ENCODE results near the gene KLLN. TPM values are rescaled to one million over a fixed set of nuclear protein-coding genes. Genes with fewer than 3 reads are reported as not detected.
"Not testable (repeated sequence)": the region's sequence is repeated elsewhere in the genome, so short reads cannot be mapped to it uniquely, and the experiment has no call there.

The KLLN gene
- total RNA-seq, 3 donors from 2014 or later: 0.60 to 1.1 (median 0.90) TPM

DNA sequence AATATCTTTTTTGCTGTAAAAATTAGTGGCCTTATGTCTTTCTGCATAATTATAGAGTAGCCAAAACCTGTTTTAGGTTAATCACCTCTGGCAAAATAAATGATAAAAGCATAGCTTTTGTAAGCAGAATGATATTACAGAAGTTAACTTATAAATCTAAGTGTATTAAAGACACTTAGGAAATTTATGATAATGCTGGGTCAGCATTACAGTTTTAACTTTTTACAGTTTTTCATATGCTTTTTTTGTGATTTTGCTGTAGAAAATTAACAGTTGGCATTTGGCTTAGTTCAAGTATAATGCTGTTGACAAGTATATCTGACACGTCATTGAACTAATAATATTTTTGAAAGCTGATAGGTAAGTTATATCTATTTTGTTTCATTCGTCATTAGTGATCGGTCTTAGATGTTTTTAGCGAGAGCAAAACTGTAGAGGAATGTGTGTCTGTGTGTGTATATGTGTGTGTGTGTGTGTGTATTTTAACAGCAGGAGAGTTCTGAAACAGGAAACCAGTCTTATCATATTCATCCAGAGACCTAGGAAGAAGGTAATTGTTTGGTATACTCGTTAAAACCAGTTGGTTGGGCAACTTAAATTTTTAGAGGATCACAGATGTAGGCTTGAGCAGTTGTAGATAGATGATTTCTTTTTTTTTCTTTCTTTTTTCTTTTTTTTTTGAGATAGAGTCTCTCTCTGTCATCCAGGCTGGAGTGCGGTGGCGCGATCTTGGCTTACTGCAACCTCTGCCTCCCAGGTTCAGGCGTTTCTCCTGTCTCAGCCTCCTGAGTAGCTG lies 15.5 kb upstream of the KLLN start:
- intact Hi-C loops (cut with DNase I, micrococcal nuclease): loop anchor here in 1 of 2 donors (10.0 kb wide), 1 partner anchor 56 kb away; no protein-coding TSS in a partner anchor
- Histone ChIP-seq H3K4me3 (no peak overlapping the region), H3K9me3 (no peaks in the 10 kb centered on the region), H3K4me1 (ENCODE audit: low read depth) (peaks cover 8% of the 10 kb centered on the region), H3K36me3 (ENCODE audit: low read depth) (no peaks in the 10 kb centered on the region)
- DNase-seq (no peak), ATAC-seq (no peak)
- TF ChIP-seq, protein P1, sequence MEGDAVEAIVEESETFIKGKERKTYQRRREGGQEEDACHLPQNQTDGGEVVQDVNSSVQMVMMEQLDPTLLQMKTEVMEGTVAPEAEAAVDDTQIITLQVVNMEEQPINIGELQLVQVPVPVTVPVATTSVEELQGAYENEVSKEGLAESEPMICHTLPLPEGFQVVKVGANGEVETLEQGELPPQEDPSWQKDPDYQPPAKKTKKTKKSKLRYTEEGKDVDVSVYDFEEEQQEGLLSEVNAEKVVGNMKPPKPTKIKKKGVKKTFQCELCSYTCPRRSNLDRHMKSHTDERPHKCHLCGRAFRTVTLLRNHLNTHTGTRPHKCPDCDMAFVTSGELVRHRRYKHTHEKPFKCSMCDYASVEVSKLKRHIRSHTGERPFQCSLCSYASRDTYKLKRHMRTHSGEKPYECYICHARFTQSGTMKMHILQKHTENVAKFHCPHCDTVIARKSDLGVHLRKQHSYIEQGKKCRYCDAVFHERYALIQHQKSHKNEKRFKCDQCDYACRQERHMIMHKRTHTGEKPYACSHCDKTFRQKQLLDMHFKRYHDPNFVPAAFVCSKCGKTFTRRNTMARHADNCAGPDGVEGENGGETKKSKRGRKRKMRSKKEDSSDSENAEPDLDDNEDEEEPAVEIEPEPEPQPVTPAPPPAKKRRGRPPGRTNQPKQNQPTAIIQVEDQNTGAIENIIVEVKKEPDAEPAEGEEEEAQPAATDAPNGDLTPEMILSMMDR (IDR thresholded peaks at IDR 0.05): no peak

DNA sequence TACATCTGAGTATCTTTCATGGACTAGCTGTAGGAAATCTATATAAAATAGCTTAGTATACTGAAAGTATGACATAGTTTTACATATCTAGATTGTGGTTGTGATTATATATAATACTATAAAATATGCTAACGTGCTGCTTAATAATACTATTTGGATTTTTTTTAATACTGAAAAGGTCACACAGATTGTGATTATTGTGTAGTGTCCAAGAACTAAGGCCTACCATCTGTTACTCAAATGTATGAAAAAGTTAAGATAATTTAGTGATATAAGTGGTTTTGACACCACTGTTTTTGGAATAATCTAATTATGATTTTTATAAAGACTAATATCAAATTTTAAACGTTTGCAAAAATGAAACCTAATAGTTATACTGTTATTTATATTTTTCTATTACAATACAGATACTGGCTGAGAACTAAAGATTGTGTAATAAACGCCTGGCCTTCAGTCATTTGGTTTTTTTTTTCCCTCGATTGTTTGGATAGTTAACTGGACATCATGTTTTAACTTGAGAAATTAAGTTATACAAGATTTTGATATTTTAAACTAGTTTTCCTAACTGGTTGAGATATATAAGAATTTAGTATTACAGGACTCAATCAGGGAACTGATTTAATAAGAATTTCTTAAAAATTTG lies 12.7 kb upstream of the KLLN start:
- intact Hi-C loops (cut with DNase I, micrococcal nuclease): loop anchor here in 1 of 2 donors (10.0 kb wide), 1 partner anchor 59 kb away; no protein-coding TSS in a partner anchor
- TF ChIP-seq, protein P1 (IDR thresholded peaks at IDR 0.05): no peak
- Histone ChIP-seq H3K36me3 (ENCODE audit: low read depth) (no peaks in the 10 kb centered on the region), H3K9me3 (no peaks in the 10 kb centered on the region), H3K4me3 (no peak overlapping the region), H3K4me1 (ENCODE audit: low read depth) (peaks cover 8% of the 10 kb centered on the region)
- DNase-seq (no peak), ATAC-seq (no peak)

- TF ChIP-seq, protein P1 (IDR thresholded peaks at IDR 0.05): no peak
- intact Hi-C loops (cut with DNase I, micrococcal nuclease): loop anchor here in 1 of 2 donors (10.0 kb wide), 1 partner anchor 61 kb away; no protein-coding TSS in a partner anchor
- H3K9me3 ChIP-seq: no peaks in the 10 kb centered on the region
- peaks cover 29% of the 10 kb centered on the region for H3K4me1 ChIP-seq (ENCODE audit: low read depth)
- no peak for DNase-seq
- H3K4me3 ChIP-seq: no peak overlapping the region
- no peaks in the 10 kb centered on the region for H3K36me3 ChIP-seq (ENCODE audit: low read depth)
- ATAC-seq: no peak
Measured at GRCh38 chr10:87873656-87874055, 10.3 kb upstream of the KLLN start.

DNA sequence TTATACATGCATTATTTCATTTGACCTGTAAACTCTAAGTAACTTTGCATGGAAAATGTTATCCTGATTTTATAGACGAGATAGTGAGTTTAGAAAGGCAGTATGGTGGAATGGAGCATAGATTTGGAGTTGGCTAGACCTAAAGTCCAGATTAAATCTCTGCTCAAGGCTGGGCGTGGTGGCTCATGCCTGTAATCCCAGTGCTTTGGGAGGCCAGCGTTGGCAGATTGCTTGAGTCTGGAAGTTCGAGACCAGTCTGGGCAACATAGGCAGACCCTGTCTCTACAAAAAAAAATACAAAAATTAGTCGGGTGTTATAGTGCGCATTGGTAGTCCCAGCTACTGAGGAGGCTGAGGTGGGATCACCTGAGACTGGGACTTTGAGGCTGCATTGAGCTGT lies 9.5 kb upstream of the KLLN start:
- peaks cover 29% of the 10 kb centered on the region for H3K4me1 ChIP-seq (ENCODE audit: low read depth)
- no peaks in the 10 kb centered on the region for H3K36me3 ChIP-seq (ENCODE audit: low read depth)
- intact Hi-C loops (cut with DNase I, micrococcal nuclease): loop anchor here in 1 of 2 donors (10.0 kb wide), 1 partner anchor 62 kb away; no protein-coding TSS in a partner anchor
- DNase-seq (no peak), ATAC-seq (no peak)
- TF ChIP-seq, protein P1 (IDR thresholded peaks at IDR 0.05): no peak
- no peaks in the 10 kb centered on the region for H3K9me3 ChIP-seq
- no peak overlapping the region for H3K4me3 ChIP-seq

DNA sequence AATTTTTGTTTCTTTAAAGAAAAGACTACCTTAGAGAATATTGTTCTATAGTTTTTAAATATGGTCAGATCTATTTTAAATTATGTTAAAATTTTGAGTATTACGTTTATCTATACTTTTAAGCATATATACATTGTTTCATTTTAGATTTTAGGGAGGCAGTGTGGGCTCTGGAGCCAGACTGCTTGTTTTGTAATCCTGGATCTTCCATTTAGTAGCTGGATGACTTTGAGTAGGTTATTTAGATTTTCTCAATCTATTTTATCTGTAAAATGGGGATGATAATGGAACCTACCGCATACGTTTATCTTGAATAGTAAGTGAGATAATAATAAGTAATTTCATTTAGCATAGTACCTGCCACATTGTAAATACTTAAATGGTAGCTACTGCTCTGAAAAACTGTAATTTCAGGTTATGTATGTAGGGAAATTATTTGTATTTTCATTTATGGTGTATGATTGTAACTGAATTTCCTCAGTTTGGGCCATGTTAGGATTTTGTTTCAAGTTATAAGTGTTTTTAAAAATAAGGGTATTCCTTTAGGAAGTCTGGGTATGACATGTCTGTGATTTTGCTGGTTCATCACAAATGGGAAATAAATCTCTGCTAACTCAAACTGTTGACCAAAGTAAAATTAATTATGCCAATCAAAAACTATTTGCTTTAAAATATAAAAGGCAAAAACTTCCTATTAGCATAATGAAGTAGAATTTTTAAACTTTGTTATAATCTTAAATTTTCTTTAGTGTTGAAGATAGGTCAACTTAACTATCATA lies 6.6 kb upstream of the KLLN start:
- intact Hi-C loops (cut with DNase I, micrococcal nuclease): loop anchor here in 1 of 2 donors (10.0 kb wide), 2 partner anchors 65 to 355 kb away; no protein-coding TSS in a partner anchor
- DNase-seq: no peak
- no peak overlapping the region for H3K4me3 ChIP-seq
- TF ChIP-seq, protein P1 (IDR thresholded peaks at IDR 0.05): no peak
- H3K9me3 ChIP-seq: no peaks in the 10 kb centered on the region
- H3K36me3 ChIP-seq (ENCODE audit: low read depth): no peaks in the 10 kb centered on the region
- no peak for ATAC-seq
- peaks cover 29% of the 10 kb centered on the region for H3K4me1 ChIP-seq (ENCODE audit: low read depth)

DNA sequence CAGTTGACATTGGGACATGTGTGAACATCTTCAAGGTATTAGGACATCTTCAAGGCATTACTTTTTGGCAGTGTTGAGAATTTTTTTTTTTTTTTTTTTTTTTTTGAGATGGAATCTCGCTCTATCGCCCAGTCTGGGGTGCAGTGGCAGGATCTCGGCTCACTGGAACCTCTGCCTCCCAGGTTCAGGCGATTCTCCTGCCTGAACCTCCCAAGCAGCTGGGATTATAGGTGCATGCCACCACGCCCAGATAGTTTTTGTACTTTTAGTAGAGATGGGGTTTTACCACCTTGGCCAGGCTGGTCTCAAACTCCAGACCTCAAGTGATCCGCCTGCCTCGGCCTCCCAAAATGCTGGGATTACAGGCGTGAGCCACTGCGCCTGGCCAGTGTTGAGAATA lies 5.8 kb upstream of the KLLN start:
- not testable (repeated sequence) for ATAC-seq; DNase-seq; H3K4me3 ChIP-seq; H3K36me3 ChIP-seq (ENCODE audit: low read depth); H3K9me3 ChIP-seq
- peaks cover 22% of the 10 kb centered on the region for H3K4me1 ChIP-seq (ENCODE audit: low read depth)
- intact Hi-C loops (cut with DNase I, micrococcal nuclease): loop anchor here in 1 of 2 donors (10.0 kb wide), 1 partner anchor 356 kb away; no protein-coding TSS in a partner anchor

Measured in mucosa of descending colon (tissue), 3 donors.